Astrocyte (in vitro differentiated cells and primary cell): ENCODE measurements around the gene EVPLL. TPM values are rescaled to one million over a fixed set of nuclear protein-coding genes. Genes with fewer than 3 reads are reported as not detected.
"Not testable (repeated sequence)": the region's sequence is repeated elsewhere in the genome, so short reads cannot be mapped to it uniquely, and the experiment has no call there.

Source experiments
- DNase-seq: peaks from one replicate; pipeline ENCODE4 v3.0.0-alpha.2; 2010; ENCODE audit warnings: low read depth
- FAIRE-seq: peaks from 2 replicates; lab custom pipeline; 2011; peaks lifted over from hg19 to GRCh38; lab: Jason Lieb, UNC
- H2AFZ ChIP-seq: 2 replicates; pipeline ENCODE4 v1.6.0; 2012; ENCODE audit warnings: low read depth, low read length, inconsistent platforms
- H3K27ac ChIP-seq: 2 replicates; pipeline ENCODE4 v1.5.1; 2011; ENCODE audit warnings: low read depth, low read length, inconsistent platforms
- H3K27me3 ChIP-seq: 2 replicates; pipeline ENCODE4 v1.6.0; 2011; ENCODE audit warnings: low read length, inconsistent platforms; ENCODE audit not compliant: insufficient read depth
- H3K36me3 ChIP-seq: 2 replicates; pipeline ENCODE4 v1.5.1; 2011; ENCODE audit warnings: low read length, inconsistent platforms; ENCODE audit not compliant: insufficient read depth
- H3K4me1 ChIP-seq: 2 replicates; pipeline ENCODE4 v1.5.1; 2011; ENCODE audit warnings: low read length, inconsistent platforms; ENCODE audit not compliant: insufficient read depth
- H3K4me2 ChIP-seq: 2 replicates; pipeline ENCODE4 v1.6.0; 2012; ENCODE audit warnings: low read length, inconsistent platforms
- H3K4me3 ChIP-seq: 2 replicates; pipeline ENCODE4 v1.5.1; 2011; ENCODE audit warnings: low read depth, mild to moderate bottlenecking, low read length, inconsistent platforms; ENCODE audit not compliant: insufficient read depth
- H3K79me2 ChIP-seq: 2 replicates; pipeline ENCODE4 v1.6.0; 2012; ENCODE audit warnings: mild to moderate bottlenecking, low read length, inconsistent platforms; ENCODE audit not compliant: insufficient read depth
- H3K9ac ChIP-seq: 2 replicates; pipeline ENCODE4 v1.6.0; 2012; ENCODE audit warnings: mild to moderate bottlenecking, low read length, inconsistent platforms
- H3K9me3 ChIP-seq: 2 replicates; pipeline ENCODE4 v1.5.1; 2012; ENCODE audit warnings: low read depth, mild to moderate bottlenecking, low read length, inconsistent platforms; ENCODE audit not compliant: insufficient read depth
- H4K20me1 ChIP-seq: 2 replicates; pipeline ENCODE4 v1.6.0; 2012; ENCODE audit warnings: low read length, inconsistent platforms; ENCODE audit not compliant: insufficient read depth
- H3K27ac Mint-ChIP-seq: one replicate; pipeline ENCODE4 v1.8.0; 2021; ENCODE audit warnings: mild to moderate bottlenecking, mixed read lengths; ENCODE audit not compliant: unreplicated experiment
- H3K27me3 Mint-ChIP-seq: one replicate; pipeline ENCODE4 v1.8.0; 2021; ENCODE audit warnings: low read depth, mixed read lengths; ENCODE audit not compliant: unreplicated experiment
- H3K36me3 Mint-ChIP-seq: one replicate; pipeline ENCODE4 v1.8.0; 2021; ENCODE audit warnings: low read depth, mixed read lengths; ENCODE audit not compliant: unreplicated experiment
- H3K4me1 Mint-ChIP-seq: one replicate; pipeline ENCODE4 v1.8.0; 2021; ENCODE audit warnings: low read depth, mixed read lengths; ENCODE audit not compliant: unreplicated experiment
- H3K4me3 Mint-ChIP-seq: one replicate; pipeline ENCODE4 v1.8.0; 2021; ENCODE audit warnings: mild to moderate bottlenecking, moderate library complexity, mixed read lengths; ENCODE audit not compliant: unreplicated experiment
- H3K9me3 Mint-ChIP-seq: one replicate; pipeline ENCODE4 v1.8.0; 2021; ENCODE audit warnings: mild to moderate bottlenecking, mixed read lengths; ENCODE audit not compliant: unreplicated experiment
- EZH2 ChIP-seq: IDR thresholded peaks from 2 replicates; pipeline ENCODE4 v1.6.1; 2012; ENCODE audit warnings: mild to moderate bottlenecking, low read length, inconsistent platforms; ENCODE audit not compliant: insufficient read depth
- total RNA-seq: library from RNA; stranded (reverse); gene quantifications from 2 replicates; pipeline ENCODE4 v1.2.1, GENCODE V29; 2021
- TF ChIP-seq, protein P1 (sequence below): IDR thresholded peaks from 2 replicates; pipeline ENCODE4 v1.5.1; 2011; ENCODE audit warnings: low read depth, mild to moderate bottlenecking, inconsistent platforms, low read length, moderate library complexity; ENCODE audit not compliant: insufficient read depth

The EVPLL gene
- total RNA-seq, 1 donor from 2014 or later = not detected

DNA sequence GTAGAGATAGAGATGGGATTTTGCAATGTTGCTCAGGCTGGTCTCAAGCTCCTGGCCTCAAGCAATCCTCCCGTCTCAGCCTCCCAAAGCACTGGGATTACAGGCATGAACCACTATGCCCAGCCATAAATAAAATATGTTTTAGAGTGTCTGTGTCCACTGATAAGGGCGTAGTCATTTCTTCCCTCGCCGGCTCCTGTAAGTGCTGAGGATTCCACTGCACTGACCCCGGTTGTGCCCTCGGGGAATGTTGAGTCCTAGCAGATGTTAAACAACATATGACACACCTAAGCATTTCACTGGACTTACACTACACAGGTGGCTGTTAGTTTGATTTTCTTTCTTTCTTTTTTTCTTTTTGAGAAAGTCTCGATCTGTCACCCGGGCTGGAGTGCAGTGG is 8.6 kb upstream of the EVPLL start:
- Histone ChIP-seq H3K4me2 (no peak overlapping the region), H3K27me3 (no peaks in the 10 kb centered on the region), H3K9me3 (no peaks in the 10 kb centered on the region), H3K9ac (no peak overlapping the region), H2AFZ (no peak overlapping the region), H3K27ac (no peak overlapping the region), H3K4me3 (no peak overlapping the region), H3K36me3 (no peaks in the 10 kb centered on the region), H3K4me1 (no peaks in the 10 kb centered on the region), H4K20me1 (no peaks in the 10 kb centered on the region), H3K79me2 (no peaks in the 10 kb centered on the region)
- Mint-ChIP-seq H3K4me3 (no peak overlapping the region), H3K36me3 (no peaks in the 10 kb centered on the region), H3K27ac (no peak overlapping the region), H3K27me3 (peaks cover 17% of the 10 kb centered on the region), H3K9me3 (no peaks in the 10 kb centered on the region), H3K4me1 (no peaks in the 10 kb centered on the region)
- FAIRE-seq (no peak), DNase-seq (no peak)
- TF ChIP-seq, protein P1, sequence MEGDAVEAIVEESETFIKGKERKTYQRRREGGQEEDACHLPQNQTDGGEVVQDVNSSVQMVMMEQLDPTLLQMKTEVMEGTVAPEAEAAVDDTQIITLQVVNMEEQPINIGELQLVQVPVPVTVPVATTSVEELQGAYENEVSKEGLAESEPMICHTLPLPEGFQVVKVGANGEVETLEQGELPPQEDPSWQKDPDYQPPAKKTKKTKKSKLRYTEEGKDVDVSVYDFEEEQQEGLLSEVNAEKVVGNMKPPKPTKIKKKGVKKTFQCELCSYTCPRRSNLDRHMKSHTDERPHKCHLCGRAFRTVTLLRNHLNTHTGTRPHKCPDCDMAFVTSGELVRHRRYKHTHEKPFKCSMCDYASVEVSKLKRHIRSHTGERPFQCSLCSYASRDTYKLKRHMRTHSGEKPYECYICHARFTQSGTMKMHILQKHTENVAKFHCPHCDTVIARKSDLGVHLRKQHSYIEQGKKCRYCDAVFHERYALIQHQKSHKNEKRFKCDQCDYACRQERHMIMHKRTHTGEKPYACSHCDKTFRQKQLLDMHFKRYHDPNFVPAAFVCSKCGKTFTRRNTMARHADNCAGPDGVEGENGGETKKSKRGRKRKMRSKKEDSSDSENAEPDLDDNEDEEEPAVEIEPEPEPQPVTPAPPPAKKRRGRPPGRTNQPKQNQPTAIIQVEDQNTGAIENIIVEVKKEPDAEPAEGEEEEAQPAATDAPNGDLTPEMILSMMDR = no peak
- TF ChIP-seq EZH2 = no peak

DNA sequence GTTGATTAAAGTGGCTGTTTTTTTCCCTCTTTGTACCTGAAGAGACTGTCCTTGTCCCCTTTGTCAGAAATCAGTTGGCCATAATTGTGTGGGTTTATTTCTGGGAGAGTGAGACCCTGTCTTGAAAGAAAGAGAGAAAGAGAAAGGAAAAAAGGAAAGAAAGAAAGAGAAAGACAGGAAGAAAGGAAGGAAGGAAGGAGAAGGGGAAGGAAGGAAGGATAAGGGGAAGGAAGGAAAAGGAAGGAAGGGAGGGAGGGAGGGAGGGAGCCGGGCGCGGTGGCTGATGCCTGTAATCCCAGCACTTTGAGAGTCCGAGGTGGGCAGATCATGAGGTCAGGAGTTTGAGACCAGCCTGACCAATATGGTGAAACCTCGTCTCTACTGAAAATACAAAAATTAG is 6.8 kb upstream of the EVPLL start:
- H3K27me3 ChIP-seq = no peaks in the 10 kb centered on the region
- H3K4me2 ChIP-seq = no peak overlapping the region
- no peak for DNase-seq
- H3K4me1 ChIP-seq = no peaks in the 10 kb centered on the region
- Mint-ChIP-seq H3K27ac (no peak overlapping the region), H3K36me3 (no peaks in the 10 kb centered on the region), H3K4me3 (no peak overlapping the region), H3K9me3 (peaks cover 4% of the 10 kb centered on the region), H3K27me3 (peaks cover 17% of the 10 kb centered on the region), H3K4me1 (no peaks in the 10 kb centered on the region)
- H2AFZ ChIP-seq = no peak overlapping the region
- no peaks in the 10 kb centered on the region for H3K36me3 ChIP-seq
- no peak overlapping the region for H3K4me3 ChIP-seq
- no peaks in the 10 kb centered on the region for H3K79me2 ChIP-seq
- H4K20me1 ChIP-seq = no peaks in the 10 kb centered on the region
- no peaks in the 10 kb centered on the region for H3K9me3 ChIP-seq
- no peak overlapping the region for H3K27ac ChIP-seq
- TF ChIP-seq, protein P1 = no peak
- no peak for TF ChIP-seq EZH2
- no peak overlapping the region for H3K9ac ChIP-seq
- no peak for FAIRE-seq

DNA sequence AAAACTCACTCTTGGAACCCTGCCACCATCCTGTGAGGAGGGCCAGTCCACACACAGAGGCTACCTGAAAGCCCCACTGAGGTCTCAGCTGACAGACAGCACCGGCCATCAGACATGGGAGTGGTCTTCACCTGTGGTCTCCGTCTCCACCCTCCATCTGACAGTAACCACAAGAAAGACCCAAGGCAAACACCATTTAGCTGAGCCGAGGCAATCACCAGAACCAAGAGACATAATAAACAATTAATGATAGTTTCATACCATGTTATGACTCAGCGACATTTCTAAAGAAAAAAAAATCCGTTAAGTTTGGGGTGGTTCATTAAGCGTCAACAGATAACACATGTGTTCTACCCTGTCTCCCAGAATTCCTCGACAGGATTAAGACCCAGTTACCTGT is 6.1 kb upstream of the EVPLL start:
- H3K9me3 Mint-ChIP-seq = peaks cover 4% of the 10 kb centered on the region
- Histone ChIP-seq H3K27ac (no peak overlapping the region), H3K9ac (no peak overlapping the region), H3K27me3 (no peaks in the 10 kb centered on the region), H4K20me1 (no peaks in the 10 kb centered on the region), H3K79me2 (no peaks in the 10 kb centered on the region), H2AFZ (no peak overlapping the region), H3K4me2 (no peak overlapping the region), H3K36me3 (no peaks in the 10 kb centered on the region), H3K4me3 (no peak overlapping the region), H3K9me3 (no peaks in the 10 kb centered on the region), H3K4me1 (no peaks in the 10 kb centered on the region)
- no peak overlapping the region for H3K27ac Mint-ChIP-seq
- no peaks in the 10 kb centered on the region for H3K4me1 Mint-ChIP-seq
- no peaks in the 10 kb centered on the region for H3K36me3 Mint-ChIP-seq
- DNase-seq (no peak), FAIRE-seq (no peak)
- no peak overlapping the region for H3K4me3 Mint-ChIP-seq
- H3K27me3 Mint-ChIP-seq = peaks cover 17% of the 10 kb centered on the region
- no peak for TF ChIP-seq EZH2
- TF ChIP-seq, protein P1 = no peak

DNA sequence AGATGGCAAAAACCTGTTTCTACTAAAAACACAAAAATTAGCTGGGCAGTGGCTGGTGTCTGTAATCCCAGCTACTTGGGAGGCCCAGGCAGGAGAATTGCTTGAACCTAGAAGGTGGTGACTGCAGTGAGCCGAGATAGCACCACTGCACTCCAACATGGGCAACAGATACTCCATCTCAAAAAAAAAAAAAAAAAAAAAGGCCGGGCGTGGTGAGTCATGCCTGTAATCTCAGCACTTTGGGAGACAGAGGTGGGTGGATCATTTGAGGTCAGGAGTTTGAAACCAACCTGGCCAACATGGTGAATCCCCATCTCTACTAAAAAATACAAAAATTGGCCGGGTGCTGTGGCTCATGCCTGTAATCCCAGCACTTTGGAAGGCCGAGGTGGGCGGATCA is 4.4 kb upstream of the EVPLL start:
- H3K4me2 ChIP-seq, H3K27me3 ChIP-seq, DNase-seq, H3K36me3 ChIP-seq, H3K4me1 Mint-ChIP-seq, H3K4me1 ChIP-seq, H2AFZ ChIP-seq, H3K9ac ChIP-seq, H3K9me3 Mint-ChIP-seq, H3K9me3 ChIP-seq, H3K27ac Mint-ChIP-seq, FAIRE-seq, H3K36me3 Mint-ChIP-seq, H3K4me3 Mint-ChIP-seq, H3K27ac ChIP-seq, H3K79me2 ChIP-seq, H3K4me3 ChIP-seq, H4K20me1 ChIP-seq: not testable (repeated sequence)
- peaks cover 17% of the 10 kb centered on the region for H3K27me3 Mint-ChIP-seq
